Measurements from ENCODE around the gene UROC1. TPM values are rescaled to one million over a fixed set of nuclear protein-coding genes. Genes with fewer than 3 reads are reported as not detected.

UROC1 gene
- total and polyA plus RNA-seq, 8 donors: 0.09 TPM; not detected in 7

GRCh38 chr3:126490619-126491018 is 27.0 kb downstream of the UROC1 start:
- FAIRE-seq (no peak), ATAC-seq (peak; percentile 66 to 83 (median 73)), DNase-seq (peak in 1 of 6 donors; percentile 42)
- 41 to 46% methylated on average over 6 of the region's 6 CpGs for WGBS, 2 donors
- Histone ChIP-seq H3K36me3 (no peaks in the 10 kb centered on the region), H3K27ac (no peak overlapping the region), H3K27me3 (no peaks in the 10 kb centered on the region), H3K9me3 (no peaks in the 10 kb centered on the region), H3K4me1 (no peaks in the 10 kb centered on the region), H3K4me3 (no peak overlapping the region)
- no peak for TF ChIP-seq CTCF (IDR thresholded peaks at IDR 0.05)
- intact Hi-C loops (cut with DNase I): no loop called here

GRCh38 chr3:126488886-126489569 is 28.5 kb downstream of the UROC1 start:
- Histone ChIP-seq H3K4me1 (no peaks in the 10 kb centered on the region), H3K27me3 (no peaks in the 10 kb centered on the region), H3K9me3 (no peaks in the 10 kb centered on the region), H3K27ac (no peak overlapping the region), H3K36me3 (no peaks in the 10 kb centered on the region), H3K4me3 (no peak overlapping the region)
- no peak for TF ChIP-seq CTCF (IDR thresholded peaks at IDR 0.05)
- FAIRE-seq (no peak), DNase-seq (peak in 1 of 6 donors; percentile 33), ATAC-seq (no peak)
- 84 to 87% methylated on average over 16 of the region's 16 CpGs for whole genome bisulfite sequencing, 2 donors
- intact Hi-C loops (cut with DNase I): no loop called here

- Histone ChIP-seq H3K4me3 (no peak overlapping the region), H3K9me3 (no peaks in the 10 kb centered on the region), H3K4me1 (no peaks in the 10 kb centered on the region), H3K36me3 (no peaks in the 10 kb centered on the region), H3K27me3 (no peaks in the 10 kb centered on the region), H3K27ac (no peak overlapping the region)
- FAIRE-seq (no peak), DNase-seq (peak in 1 of 6 donors; percentile 39), ATAC-seq (no peak)
- WGBS, 2 donors: 82 to 89% methylated on average over 14 of the region's 14 CpGs
- TF ChIP-seq CTCF (IDR thresholded peaks at IDR 0.05): no peak
- intact Hi-C loops (cut with DNase I): no loop called here
Observed at GRCh38 chr3:126488185-126488584, 29.4 kb downstream of the UROC1 start.

GRCh38 chr3:126487151-126487771 is 30.3 kb downstream of the UROC1 start:
- Histone ChIP-seq H3K4me1 (no peaks in the 10 kb centered on the region), H3K27me3 (no peaks in the 10 kb centered on the region), H3K36me3 (no peaks in the 10 kb centered on the region), H3K4me3 (no peak overlapping the region), H3K9me3 (no peaks in the 10 kb centered on the region), H3K27ac (no peak overlapping the region)
- WGBS, 2 donors: 50 to 51% methylated on average over 17 of the region's 17 CpGs
- no peak for TF ChIP-seq CTCF (IDR thresholded peaks at IDR 0.05)
- ATAC-seq (peak in 3 of 4 donors; percentile 27 to 57 (median 52)), DNase-seq (peak in 1 of 6 donors; percentile 40), FAIRE-seq (no peak)
- intact Hi-C loops (cut with DNase I): no loop called here

GRCh38 chr3:126486360-126486847 is 31.2 kb downstream of the UROC1 start:
- DNase-seq (peak in 1 of 6 donors; percentile 26), ATAC-seq (no peak), FAIRE-seq (no peak)
- intact Hi-C loops (cut with DNase I): no loop called here
- no peaks in the 10 kb centered on the region for H3K27me3 ChIP-seq
- H3K36me3 ChIP-seq: no peaks in the 10 kb centered on the region
- no peaks in the 10 kb centered on the region for H3K9me3 ChIP-seq
- 78 to 83% methylated on average over 14 of the region's 14 CpGs for WGBS, 2 donors
- no peaks in the 10 kb centered on the region for H3K4me1 ChIP-seq
- no peak overlapping the region for H3K4me3 ChIP-seq
- no peak for TF ChIP-seq CTCF (IDR thresholded peaks at IDR 0.05)
- H3K27ac ChIP-seq: no peak overlapping the region
